ENCODE results near the gene SUPT5H. TPM values are rescaled to one million over a fixed set of nuclear protein-coding genes. Genes with fewer than 3 reads are reported as not detected.

The SUPT5H gene
- total RNA-seq, 1 experiment from 2014 or later: 158 TPM

DNA sequence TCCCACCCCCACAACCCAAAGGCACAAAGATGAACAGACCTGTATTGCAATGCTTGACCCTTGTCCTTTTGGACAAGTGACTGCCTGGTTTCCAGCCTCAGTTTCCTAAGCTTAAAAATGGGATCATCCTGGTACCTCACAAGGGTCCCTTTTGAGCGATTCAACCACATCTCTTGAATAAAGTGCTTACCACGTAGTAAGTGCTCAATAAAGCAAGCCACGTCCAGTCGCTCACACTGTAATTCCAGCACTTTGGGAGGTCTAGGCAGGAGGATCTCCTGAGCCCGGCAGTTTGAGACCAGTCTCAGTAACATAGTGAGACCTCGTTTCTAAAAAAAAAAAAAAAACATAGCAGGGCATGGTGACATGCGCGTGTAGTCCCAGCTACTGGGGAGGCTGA lies 54.5 kb downstream of the SUPT5H start:
- DNase-seq: no peak
- no TSS peak for BruUV-seq (replicated peaks)
- Mint-ChIP-seq H3K27ac (ENCODE audit: unreplicated experiment) (no peak overlapping the region), H3K4me1 (ENCODE audit: low read depth, unreplicated experiment) (peaks cover 22% of the 10 kb centered on the region), H3K9me3 (ENCODE audit: low read depth, unreplicated experiment) (no peaks in the 10 kb centered on the region), H3K36me3 (ENCODE audit: insufficient read depth, unreplicated experiment) (no peaks in the 10 kb centered on the region), H3K4me3 (ENCODE audit: low read depth, unreplicated experiment) (peak overlapping the region; percentile 58), H3K27me3 (ENCODE audit: unreplicated experiment) (peaks cover 87% of the 10 kb centered on the region)
- TF ChIP-seq, protein P1, sequence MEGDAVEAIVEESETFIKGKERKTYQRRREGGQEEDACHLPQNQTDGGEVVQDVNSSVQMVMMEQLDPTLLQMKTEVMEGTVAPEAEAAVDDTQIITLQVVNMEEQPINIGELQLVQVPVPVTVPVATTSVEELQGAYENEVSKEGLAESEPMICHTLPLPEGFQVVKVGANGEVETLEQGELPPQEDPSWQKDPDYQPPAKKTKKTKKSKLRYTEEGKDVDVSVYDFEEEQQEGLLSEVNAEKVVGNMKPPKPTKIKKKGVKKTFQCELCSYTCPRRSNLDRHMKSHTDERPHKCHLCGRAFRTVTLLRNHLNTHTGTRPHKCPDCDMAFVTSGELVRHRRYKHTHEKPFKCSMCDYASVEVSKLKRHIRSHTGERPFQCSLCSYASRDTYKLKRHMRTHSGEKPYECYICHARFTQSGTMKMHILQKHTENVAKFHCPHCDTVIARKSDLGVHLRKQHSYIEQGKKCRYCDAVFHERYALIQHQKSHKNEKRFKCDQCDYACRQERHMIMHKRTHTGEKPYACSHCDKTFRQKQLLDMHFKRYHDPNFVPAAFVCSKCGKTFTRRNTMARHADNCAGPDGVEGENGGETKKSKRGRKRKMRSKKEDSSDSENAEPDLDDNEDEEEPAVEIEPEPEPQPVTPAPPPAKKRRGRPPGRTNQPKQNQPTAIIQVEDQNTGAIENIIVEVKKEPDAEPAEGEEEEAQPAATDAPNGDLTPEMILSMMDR (IDR thresholded peaks at IDR 0.05; ENCODE audit: unreplicated experiment): no peak
- CTCF ChIA-PET: interaction anchor here (0.7 to 1.2 kb wide), 2 partner anchors 34 to 758 kb away, joined by 3 to 5 read pairs; no protein-coding TSS in a partner anchor
- intact Hi-C loops (cut with micrococcal nuclease; ENCODE audit: unreplicated experiment): loop anchor here (5.0 kb wide), 1 partner anchor 32 kb away; the partner anchor contains the start of gene EID2B

DNA sequence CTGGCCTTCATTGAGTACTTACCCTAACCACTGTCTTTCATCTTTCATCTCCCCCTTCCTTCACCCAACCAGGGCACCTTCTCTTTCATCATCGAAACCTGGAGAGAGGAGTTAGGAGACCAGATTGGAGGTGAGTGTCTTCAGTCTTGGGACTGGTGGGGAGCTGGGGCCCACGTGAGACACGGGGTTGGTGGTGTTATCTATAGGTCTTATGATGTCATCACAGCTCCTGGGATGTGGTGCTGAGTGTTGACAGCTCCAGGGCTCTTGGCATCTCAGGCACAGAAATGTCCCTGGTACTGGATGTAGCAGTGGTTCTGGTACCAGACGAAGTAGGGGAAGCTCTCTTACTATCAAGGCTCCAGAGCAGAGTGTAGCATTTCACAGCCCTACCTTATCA lies 55.2 kb downstream of the SUPT5H start:
- no TSS peak for BruUV-seq (replicated peaks)
- CTCF ChIA-PET: interaction anchor here (1.2 kb wide), 1 partner anchor 33 kb away, joined by 5 read pairs; no protein-coding TSS in a partner anchor
- intact Hi-C loops (cut with micrococcal nuclease; ENCODE audit: unreplicated experiment): no loop called here
- Mint-ChIP-seq H3K36me3 (ENCODE audit: insufficient read depth, unreplicated experiment) (no peaks in the 10 kb centered on the region), H3K27ac (ENCODE audit: unreplicated experiment) (no peak overlapping the region), H3K9me3 (ENCODE audit: low read depth, unreplicated experiment) (no peaks in the 10 kb centered on the region), H3K4me1 (ENCODE audit: low read depth, unreplicated experiment) (peaks cover 22% of the 10 kb centered on the region), H3K27me3 (ENCODE audit: unreplicated experiment) (peaks cover 90% of the 10 kb centered on the region), H3K4me3 (ENCODE audit: low read depth, unreplicated experiment) (no peak overlapping the region)
- no peak for DNase-seq
- TF ChIP-seq, protein P1 (IDR thresholded peaks at IDR 0.05; ENCODE audit: unreplicated experiment): no peak

DNA sequence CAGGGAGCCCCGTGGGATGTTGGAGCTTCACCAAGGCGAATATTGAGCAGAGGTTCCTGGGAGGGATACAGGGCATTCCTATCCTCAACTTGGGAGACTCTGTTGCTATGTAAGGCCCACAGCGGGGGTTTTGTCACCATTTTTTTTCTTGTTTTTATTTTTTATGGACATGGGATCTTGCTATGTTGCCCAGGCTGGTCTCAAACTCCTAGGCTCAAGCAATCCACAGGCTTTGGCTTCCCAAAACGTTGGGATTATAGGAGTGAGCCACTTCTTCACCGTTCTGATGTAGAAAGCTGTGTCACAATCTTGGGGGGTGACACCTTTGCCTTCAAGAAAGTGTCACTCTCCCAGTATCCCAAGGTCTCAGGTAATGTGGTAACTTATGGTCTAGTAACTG lies 56.0 kb downstream of the SUPT5H start:
- DNase-seq: no peak
- H3K36me3 Mint-ChIP-seq (ENCODE audit: insufficient read depth, unreplicated experiment): no peaks in the 10 kb centered on the region
- H3K9me3 Mint-ChIP-seq (ENCODE audit: low read depth, unreplicated experiment): no peaks in the 10 kb centered on the region
- intact Hi-C loops (cut with micrococcal nuclease; ENCODE audit: unreplicated experiment): no loop called here
- BruUV-seq (replicated peaks): no TSS peak
- H3K4me1 Mint-ChIP-seq (ENCODE audit: low read depth, unreplicated experiment): peaks cover 22% of the 10 kb centered on the region
- H3K27ac Mint-ChIP-seq (ENCODE audit: unreplicated experiment): no peak overlapping the region
- H3K27me3 Mint-ChIP-seq (ENCODE audit: unreplicated experiment): peaks cover 90% of the 10 kb centered on the region
- TF ChIP-seq, protein P1 (IDR thresholded peaks at IDR 0.05; ENCODE audit: unreplicated experiment): no peak
- CTCF ChIA-PET: interaction anchor here (0.6 kb wide), 1 partner anchor 21 kb away, joined by 3 read pairs; the partner anchor contains the start of gene TIMM50
- H3K4me3 Mint-ChIP-seq (ENCODE audit: low read depth, unreplicated experiment): no peak overlapping the region

DNA sequence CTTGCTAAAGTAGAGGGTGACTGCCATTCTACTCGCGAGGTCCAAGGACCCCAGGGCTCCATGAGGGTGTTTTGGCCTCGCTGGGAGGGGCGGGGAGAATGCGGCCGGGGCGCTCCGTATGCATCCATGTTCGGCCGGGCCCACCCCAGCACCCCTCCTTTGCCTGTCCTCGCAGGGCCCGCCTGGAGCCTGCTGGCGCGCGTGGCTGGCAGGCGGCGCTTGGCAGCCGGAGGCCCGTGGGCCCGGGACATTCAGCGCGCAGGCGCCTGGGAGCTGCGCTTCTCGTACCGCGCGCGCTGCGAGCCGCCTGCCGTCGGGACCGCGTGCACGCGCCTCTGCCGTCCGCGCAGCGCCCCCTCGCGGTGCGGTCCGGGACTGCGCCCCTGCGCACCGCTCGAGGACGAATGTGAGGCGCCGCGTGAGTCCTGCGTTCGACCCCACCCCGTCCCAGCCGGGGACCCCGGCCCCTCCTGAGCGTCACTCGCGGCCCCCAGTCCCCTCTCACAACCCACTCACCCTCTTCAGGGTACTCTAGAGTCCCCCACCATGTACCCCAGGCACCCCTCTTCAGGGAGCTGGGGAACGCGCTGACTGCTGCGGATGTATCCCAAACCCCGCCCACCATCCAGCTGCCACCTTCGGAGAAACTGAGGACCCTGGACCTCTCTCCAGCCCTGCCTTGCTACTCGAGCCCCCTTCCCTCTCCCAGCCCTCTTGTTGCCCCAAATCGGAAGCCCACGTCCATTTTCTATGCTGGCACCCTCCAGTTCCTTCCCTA lies 57.4 kb downstream of the SUPT5H start:
- no peaks in the 10 kb centered on the region for H3K9me3 Mint-ChIP-seq (ENCODE audit: low read depth, unreplicated experiment)
- DNase-seq: peak; percentile 65
- H3K4me1 Mint-ChIP-seq (ENCODE audit: low read depth, unreplicated experiment): peaks cover 20% of the 10 kb centered on the region
- intact Hi-C loops (cut with micrococcal nuclease; ENCODE audit: unreplicated experiment): no loop called here
- BruUV-seq (replicated peaks): no TSS peak
- TF ChIP-seq, protein P1 (IDR thresholded peaks at IDR 0.05; ENCODE audit: unreplicated experiment): peak; percentile 99
- no peak overlapping the region for H3K4me3 Mint-ChIP-seq (ENCODE audit: low read depth, unreplicated experiment)
- H3K36me3 Mint-ChIP-seq (ENCODE audit: insufficient read depth, unreplicated experiment): peaks cover 5% of the 10 kb centered on the region
- peaks cover 91% of the 10 kb centered on the region for H3K27me3 Mint-ChIP-seq (ENCODE audit: unreplicated experiment)
- H3K27ac Mint-ChIP-seq (ENCODE audit: unreplicated experiment): no peak overlapping the region
- CTCF ChIA-PET: interaction anchor here (0.7 kb wide), 1 partner anchor 577 kb away, joined by 3 read pairs; no protein-coding TSS in a partner anchor
